Activated CD8-positive, alpha-beta T cell treated with anti-CD3 and anti-CD28 coated beads for 36 hours (primary cell): ENCODE data around the gene PRXL2A. TPM values are rescaled to one million over a fixed set of nuclear protein-coding genes. Genes with fewer than 3 reads are reported as not detected.

Source experiments
- ATAC-seq: fragments of 200-7000 bp; cut with Tn5 transposase; one replicate; pipeline ENCODE4 v1.10.0; 2021; ENCODE audit warnings: mild to moderate bottlenecking, moderate library complexity
- CTCF ChIA-PET: fragments of 350-600 bp; sonication (Branson Sonifier 250); formaldehyde crosslinking; loops from one replicate; lab custom pipeline; 2021; ENCODE audit warnings: antibody characterized with exemption; lab: Charles Lee
- POLR2A ChIA-PET: fragments of 350-600 bp; sonication (Branson Sonifier 250); formaldehyde crosslinking; loops from one replicate; lab custom pipeline; 2021; ENCODE audit warnings: antibody characterized with exemption; lab: Charles Lee
- DNase-seq: peaks from one replicate; pipeline ENCODE4 v3.0.0-alpha.2; 2020
- H3K27ac Mint-ChIP-seq: one replicate; pipeline ENCODE4 v1.8.0; 2021; ENCODE audit warnings: mild to moderate bottlenecking, mixed read lengths
- H3K27me3 Mint-ChIP-seq: one replicate; pipeline ENCODE4 v1.8.0; 2021; ENCODE audit warnings: mixed read lengths
- H3K36me3 Mint-ChIP-seq: one replicate; pipeline ENCODE4 v1.8.0; 2021; ENCODE audit warnings: low read depth, mixed read lengths
- H3K4me1 Mint-ChIP-seq: one replicate; pipeline ENCODE4 v1.8.0; 2021; ENCODE audit warnings: low read depth, mixed read lengths
- H3K4me3 Mint-ChIP-seq: one replicate; pipeline ENCODE4 v1.8.0; 2021; ENCODE audit warnings: mild to moderate bottlenecking, moderate library complexity, mixed read lengths
- H3K9me3 Mint-ChIP-seq: one replicate; pipeline ENCODE4 v1.8.0; 2021; ENCODE audit warnings: mixed read lengths
- intact Hi-C: fragments of 100-400 bp; cut with micrococcal nuclease; formaldehyde crosslinking; loops from one replicate; pipeline ENCODE4 v1.10.0; 2022
- total RNA-seq, 2 experiments: library from RNA; stranded (reverse); gene quantifications; one replicate each; pipeline ENCODE4 v1.2.3, GENCODE V29; 2021
- TF ChIP-seq, protein P1 (sequence below): fragments of 200-600 bp; IDR thresholded peaks from one replicate; pipeline ENCODE4 v1.8.0; 2022; ENCODE audit warnings: antibody characterized with exemption, mild to moderate bottlenecking

PRXL2A gene
- total RNA-seq, 2 experiments from 2014 or later = 21.0 to 22.7 TPM

DNA sequence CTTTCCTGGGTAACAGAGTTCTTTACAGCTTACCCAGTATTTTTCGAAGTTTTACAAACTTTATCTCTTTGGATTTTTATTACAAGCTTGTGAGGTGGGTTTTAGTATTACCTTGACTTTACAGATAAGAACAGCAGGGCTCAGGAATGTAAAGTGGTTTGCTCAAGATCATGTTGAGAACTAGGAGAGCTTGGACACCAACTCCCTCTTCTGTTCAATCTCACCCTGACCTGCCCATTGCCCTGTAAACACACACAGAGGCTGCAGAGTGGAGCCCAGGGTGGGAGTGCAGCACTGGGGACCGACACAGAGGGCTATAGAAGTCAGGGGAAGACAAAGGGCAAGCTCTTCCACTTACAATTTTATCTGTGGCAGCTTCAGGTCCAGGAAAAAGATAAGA is 41.2 kb downstream of the PRXL2A start:
- ATAC-seq (no peak), DNase-seq (no peak)
- intact Hi-C loops = no loop called here
- no peak overlapping the region for H3K4me3 Mint-ChIP-seq
- TF ChIP-seq, protein P1, sequence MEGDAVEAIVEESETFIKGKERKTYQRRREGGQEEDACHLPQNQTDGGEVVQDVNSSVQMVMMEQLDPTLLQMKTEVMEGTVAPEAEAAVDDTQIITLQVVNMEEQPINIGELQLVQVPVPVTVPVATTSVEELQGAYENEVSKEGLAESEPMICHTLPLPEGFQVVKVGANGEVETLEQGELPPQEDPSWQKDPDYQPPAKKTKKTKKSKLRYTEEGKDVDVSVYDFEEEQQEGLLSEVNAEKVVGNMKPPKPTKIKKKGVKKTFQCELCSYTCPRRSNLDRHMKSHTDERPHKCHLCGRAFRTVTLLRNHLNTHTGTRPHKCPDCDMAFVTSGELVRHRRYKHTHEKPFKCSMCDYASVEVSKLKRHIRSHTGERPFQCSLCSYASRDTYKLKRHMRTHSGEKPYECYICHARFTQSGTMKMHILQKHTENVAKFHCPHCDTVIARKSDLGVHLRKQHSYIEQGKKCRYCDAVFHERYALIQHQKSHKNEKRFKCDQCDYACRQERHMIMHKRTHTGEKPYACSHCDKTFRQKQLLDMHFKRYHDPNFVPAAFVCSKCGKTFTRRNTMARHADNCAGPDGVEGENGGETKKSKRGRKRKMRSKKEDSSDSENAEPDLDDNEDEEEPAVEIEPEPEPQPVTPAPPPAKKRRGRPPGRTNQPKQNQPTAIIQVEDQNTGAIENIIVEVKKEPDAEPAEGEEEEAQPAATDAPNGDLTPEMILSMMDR = no peak
- no peak overlapping the region for H3K27ac Mint-ChIP-seq
- no peaks in the 10 kb centered on the region for H3K36me3 Mint-ChIP-seq
- H3K9me3 Mint-ChIP-seq = no peaks in the 10 kb centered on the region
- H3K27me3 Mint-ChIP-seq = no peaks in the 10 kb centered on the region
- POLR2A ChIA-PET = interaction anchor here (1.0 kb wide), 1 partner anchor 87 kb away, joined by 3 read pairs; no protein-coding TSS in a partner anchor
- H3K4me1 Mint-ChIP-seq = peaks cover 39% of the 10 kb centered on the region
- CTCF ChIA-PET = interaction anchor here (3.8 to 37.8 kb wide), 2 partner anchors 57 to 72 kb away, joined by 13 to 1114 read pairs; no protein-coding TSS in a partner anchor

DNA sequence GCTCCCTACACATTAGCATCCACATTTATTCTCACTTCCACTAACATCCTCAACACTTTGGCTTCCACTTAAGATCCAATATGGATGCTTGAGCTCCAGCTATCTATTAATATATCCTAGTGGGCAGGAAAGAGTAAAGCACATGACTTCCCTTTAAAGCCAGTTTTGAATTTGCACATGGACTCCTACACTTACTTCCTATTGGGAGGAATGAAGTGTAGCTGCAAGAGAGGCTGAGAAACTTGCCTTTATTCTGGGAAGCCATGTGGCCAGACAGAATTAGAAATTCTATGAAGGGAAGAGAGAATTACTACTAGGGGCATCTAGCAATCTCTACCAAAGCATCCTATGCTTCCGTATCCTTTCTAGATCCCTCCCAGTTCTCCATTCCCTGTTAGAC is 42.8 kb downstream of the PRXL2A start:
- ChIA-PET CTCF (interaction anchor here (0.9 to 37.8 kb wide), 3 partner anchors 43 to 73 kb away, joined by 3 to 1114 read pairs (median 13); partner anchors contain the start of gene PRXL2A), POLR2A (no interaction called here)
- Mint-ChIP-seq H3K4me3 (no peak overlapping the region), H3K27ac (no peak overlapping the region), H3K27me3 (no peaks in the 10 kb centered on the region), H3K9me3 (no peaks in the 10 kb centered on the region), H3K36me3 (peaks cover 8% of the 10 kb centered on the region), H3K4me1 (peaks cover 30% of the 10 kb centered on the region)
- ATAC-seq (no peak), DNase-seq (no peak)
- intact Hi-C loops = no loop called here
- TF ChIP-seq, protein P1 = no peak

DNA sequence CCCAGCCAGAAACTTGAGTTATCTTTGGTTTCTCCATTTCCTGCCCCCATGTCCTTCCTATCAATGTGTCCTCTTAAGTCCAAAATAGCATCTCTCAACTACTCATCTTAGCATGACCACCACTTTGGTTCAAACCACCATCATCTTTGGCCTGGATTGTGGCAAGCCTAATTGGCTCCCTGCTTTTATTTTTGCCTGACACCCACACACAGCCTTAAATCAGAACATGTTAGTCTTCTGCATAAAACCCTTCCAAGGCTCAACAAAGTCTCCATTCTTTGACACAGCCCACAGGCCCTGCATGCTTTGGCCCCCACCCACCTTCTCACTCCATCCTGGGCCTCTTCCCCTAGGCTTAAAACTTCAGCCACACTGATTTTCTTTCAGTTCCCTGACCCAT is 43.7 kb downstream of the PRXL2A start:
- TF ChIP-seq, protein P1 = no peak

GRCh38 chr10:80452640-80453039 is 44.3 kb downstream of the PRXL2A start:
- TF ChIP-seq, protein P1 = no peak
- no peak for DNase-seq
- POLR2A ChIA-PET = interaction anchor here (0.6 to 2.1 kb wide), 6 partner anchors 8 to 58 kb away, joined by 3 to 12 read pairs (median 3); no protein-coding TSS in a partner anchor
- Mint-ChIP-seq H3K27ac (no peak overlapping the region), H3K36me3 (peaks cover 16% of the 10 kb centered on the region), H3K27me3 (no peaks in the 10 kb centered on the region), H3K9me3 (no peaks in the 10 kb centered on the region), H3K4me3 (no peak overlapping the region), H3K4me1 (peaks cover 32% of the 10 kb centered on the region)
- CTCF ChIA-PET = interaction anchor here (0.7 to 37.8 kb wide), 5 partner anchors 9 to 75 kb away, joined by 3 to 1114 read pairs (median 13); no protein-coding TSS in a partner anchor
- ATAC-seq = no peak
- intact Hi-C loops = loop anchor here (2.0 kb wide), 1 partner anchor 46 kb away; no protein-coding TSS in a partner anchor

More for the DNA sequence above, 43.7 kb downstream of the PRXL2A start:
- Mint-ChIP-seq H3K27ac (no peak overlapping the region), H3K27me3 (no peaks in the 10 kb centered on the region), H3K9me3 (no peaks in the 10 kb centered on the region), H3K4me1 (peaks cover 27% of the 10 kb centered on the region), H3K4me3 (no peak overlapping the region), H3K36me3 (peaks cover 11% of the 10 kb centered on the region)
- intact Hi-C loops = loop anchor here (2.0 kb wide), 1 partner anchor 47 kb away; no protein-coding TSS in a partner anchor
- CTCF ChIA-PET = interaction anchor here (0.7 to 37.8 kb wide), 4 partner anchors 8 to 74 kb away, joined by 3 to 1114 read pairs (median 14); no protein-coding TSS in a partner anchor
- POLR2A ChIA-PET = interaction anchor here (1.3 to 2.1 kb wide), 3 partner anchors 8 to 59 kb away, joined by 3 to 12 read pairs (median 3); no protein-coding TSS in a partner anchor
- no peak for DNase-seq
- ATAC-seq = no peak
